ENCODE data around the gene GJD4. TPM values are rescaled to one million over a fixed set of nuclear protein-coding genes. Genes with fewer than 3 reads are reported as not detected.
A peak's percentile ranks its signal among the peaks of the same experiment; 100 is the strongest.

The GJD4 gene
- total RNA-seq, 1 experiment from 2014 or later, result not detected

GRCh38 chr10:35567951-35568350, 37.2 kb upstream of the GJD4 start:
- Histone ChIP-seq H2AFZ (no peak overlapping the region), H3K4me3 (no peak overlapping the region), H3K4me1 (replicated peaks; ENCODE audit: insufficient read depth) (no peaks in the 10 kb centered on the region), H3K4me2 (no peak overlapping the region), H3K9me3 (ENCODE audit: insufficient read depth, low read depth) (no peaks in the 10 kb centered on the region), H3K36me3 (ENCODE audit: low read depth) (no peaks in the 10 kb centered on the region), H3K9me2 (ENCODE audit: insufficient read depth) (no peaks in the 10 kb centered on the region), H3K27me3 (ENCODE audit: insufficient read depth, low read depth) (no peaks in the 10 kb centered on the region), H4K20me1 (ENCODE audit: insufficient read depth) (no peaks in the 10 kb centered on the region), H3K27ac (no peak overlapping the region), H3F3A (ENCODE audit: insufficient read depth, low read depth) (no peaks in the 10 kb centered on the region), H3K79me2 (ENCODE audit: low read depth) (no peaks in the 10 kb centered on the region)
- TF ChIP-seq EZH2 (IDR thresholded peaks at IDR 0.05; ENCODE audit: low read depth), result no peak
- TF ChIP-seq, protein P1, sequence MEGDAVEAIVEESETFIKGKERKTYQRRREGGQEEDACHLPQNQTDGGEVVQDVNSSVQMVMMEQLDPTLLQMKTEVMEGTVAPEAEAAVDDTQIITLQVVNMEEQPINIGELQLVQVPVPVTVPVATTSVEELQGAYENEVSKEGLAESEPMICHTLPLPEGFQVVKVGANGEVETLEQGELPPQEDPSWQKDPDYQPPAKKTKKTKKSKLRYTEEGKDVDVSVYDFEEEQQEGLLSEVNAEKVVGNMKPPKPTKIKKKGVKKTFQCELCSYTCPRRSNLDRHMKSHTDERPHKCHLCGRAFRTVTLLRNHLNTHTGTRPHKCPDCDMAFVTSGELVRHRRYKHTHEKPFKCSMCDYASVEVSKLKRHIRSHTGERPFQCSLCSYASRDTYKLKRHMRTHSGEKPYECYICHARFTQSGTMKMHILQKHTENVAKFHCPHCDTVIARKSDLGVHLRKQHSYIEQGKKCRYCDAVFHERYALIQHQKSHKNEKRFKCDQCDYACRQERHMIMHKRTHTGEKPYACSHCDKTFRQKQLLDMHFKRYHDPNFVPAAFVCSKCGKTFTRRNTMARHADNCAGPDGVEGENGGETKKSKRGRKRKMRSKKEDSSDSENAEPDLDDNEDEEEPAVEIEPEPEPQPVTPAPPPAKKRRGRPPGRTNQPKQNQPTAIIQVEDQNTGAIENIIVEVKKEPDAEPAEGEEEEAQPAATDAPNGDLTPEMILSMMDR (conservative IDR thresholded peaks at IDR 0.05), result no peak
- ChIA-PET CTCF (no interaction called here), POLR2A (ENCODE audit: unreplicated experiment) (no interaction called here)
- DNase-seq, result no peak
- intact Hi-C loops (cut with micrococcal nuclease; ENCODE audit: unreplicated experiment), result no loop called here
- BruUV-seq (replicated peaks), result no TSS peak

GRCh38 chr10:35568483-35569015, 36.6 kb upstream of the GJD4 start:
- POLR2A ChIA-PET (ENCODE audit: unreplicated experiment), result no interaction called here
- no peaks in the 10 kb centered on the region for H3K4me1 ChIP-seq (replicated peaks; ENCODE audit: insufficient read depth)
- H3K9me2 ChIP-seq (ENCODE audit: insufficient read depth), result no peaks in the 10 kb centered on the region
- H3K27ac ChIP-seq, result no peak overlapping the region
- CTCF ChIA-PET, result no interaction called here
- H2AFZ ChIP-seq, result no peak overlapping the region
- intact Hi-C loops (cut with micrococcal nuclease; ENCODE audit: unreplicated experiment), result no loop called here
- TF ChIP-seq EZH2 (IDR thresholded peaks at IDR 0.05; ENCODE audit: low read depth), result no peak
- TF ChIP-seq, protein P1 (conservative IDR thresholded peaks at IDR 0.05), result no peak
- no peak overlapping the region for H3K4me3 ChIP-seq
- no TSS peak for BruUV-seq (replicated peaks)
- H3K4me2 ChIP-seq, result no peak overlapping the region
- no peaks in the 10 kb centered on the region for H3F3A ChIP-seq (ENCODE audit: insufficient read depth, low read depth)
- H3K36me3 ChIP-seq (ENCODE audit: low read depth), result no peaks in the 10 kb centered on the region
- no peaks in the 10 kb centered on the region for H3K9me3 ChIP-seq (ENCODE audit: insufficient read depth, low read depth)
- no peak for DNase-seq
- no peaks in the 10 kb centered on the region for H3K79me2 ChIP-seq (ENCODE audit: low read depth)
- H4K20me1 ChIP-seq (ENCODE audit: insufficient read depth), result no peaks in the 10 kb centered on the region
- H3K27me3 ChIP-seq (ENCODE audit: insufficient read depth, low read depth), result no peaks in the 10 kb centered on the region

DNA sequence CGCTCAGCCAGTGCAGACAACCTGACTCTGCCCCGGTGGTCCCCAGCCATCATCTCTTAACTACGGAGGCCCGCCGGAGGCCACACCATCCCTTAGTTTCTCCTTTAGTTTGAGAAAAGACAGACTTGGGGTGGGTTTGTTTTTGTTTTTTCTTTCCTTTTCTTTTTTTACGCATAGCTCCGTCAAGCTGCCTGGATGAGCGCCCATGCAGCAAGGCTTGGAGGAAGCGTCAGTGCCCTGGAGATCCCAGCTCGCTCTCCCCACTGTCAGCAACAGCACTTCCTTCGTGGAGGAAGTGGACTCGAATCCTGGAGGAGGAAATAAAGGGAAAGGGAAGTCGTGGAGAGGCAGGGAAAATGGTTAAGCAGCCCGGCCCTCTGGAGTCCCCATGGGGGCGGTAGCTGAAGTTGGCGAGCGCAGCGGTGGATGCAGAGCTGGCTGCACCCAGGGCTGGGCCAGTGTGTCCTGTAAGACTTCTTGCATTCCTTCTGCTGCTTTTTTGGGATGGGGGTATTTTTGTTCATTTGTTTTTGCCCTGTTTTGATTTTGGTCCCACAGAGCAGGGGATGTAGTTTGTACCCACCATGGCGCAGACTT, 35.9 kb upstream of the GJD4 start:
- Histone ChIP-seq H3K79me2 (ENCODE audit: low read depth) (no peaks in the 10 kb centered on the region), H3F3A (ENCODE audit: insufficient read depth, low read depth) (no peaks in the 10 kb centered on the region), H2AFZ (no peak overlapping the region), H3K4me3 (no peak overlapping the region), H3K4me2 (no peak overlapping the region), H3K36me3 (ENCODE audit: low read depth) (no peaks in the 10 kb centered on the region), H3K27ac (no peak overlapping the region), H3K4me1 (replicated peaks; ENCODE audit: insufficient read depth) (no peaks in the 10 kb centered on the region), H3K9me3 (ENCODE audit: insufficient read depth, low read depth) (no peaks in the 10 kb centered on the region), H3K9me2 (ENCODE audit: insufficient read depth) (no peaks in the 10 kb centered on the region), H3K27me3 (ENCODE audit: insufficient read depth, low read depth) (no peaks in the 10 kb centered on the region), H4K20me1 (ENCODE audit: insufficient read depth) (no peaks in the 10 kb centered on the region)
- DNase-seq, result no peak
- TF ChIP-seq, protein P1 (conservative IDR thresholded peaks at IDR 0.05), result no peak
- TF ChIP-seq EZH2 (IDR thresholded peaks at IDR 0.05; ENCODE audit: low read depth), result no peak
- POLR2A ChIA-PET (ENCODE audit: unreplicated experiment), result no interaction called here
- CTCF ChIA-PET, result no interaction called here
- intact Hi-C loops (cut with micrococcal nuclease; ENCODE audit: unreplicated experiment), result no loop called here
- TSS peak; percentile 50 for BruUV-seq (replicated peaks)

Data from PC-9 (cell line).